ENCODE measurements around the gene CC2D1B.

Gene CC2D1B

GRCh38 chr1:52366517-52366827 is 467 bp upstream of the CC2D1B start:
- peaks cover 0 to 27% (median 16%) of the 10 kb centered on the region in 4 donors for H3K4me1 ChIP-seq
- intact Hi-C loops (cut with DNase I; ENCODE audit: low total_unique reads): loop anchor here (5.0 to 10.0 kb wide), 3 partner anchors 36 to 318 kb away; partner anchors contain the start of genes BTF3L4, ORC1, PRPF38A and TXNDC12
- no peaks in the 10 kb centered on the region for H3K9me3 ChIP-seq
- TF ChIP-seq, protein P1, sequence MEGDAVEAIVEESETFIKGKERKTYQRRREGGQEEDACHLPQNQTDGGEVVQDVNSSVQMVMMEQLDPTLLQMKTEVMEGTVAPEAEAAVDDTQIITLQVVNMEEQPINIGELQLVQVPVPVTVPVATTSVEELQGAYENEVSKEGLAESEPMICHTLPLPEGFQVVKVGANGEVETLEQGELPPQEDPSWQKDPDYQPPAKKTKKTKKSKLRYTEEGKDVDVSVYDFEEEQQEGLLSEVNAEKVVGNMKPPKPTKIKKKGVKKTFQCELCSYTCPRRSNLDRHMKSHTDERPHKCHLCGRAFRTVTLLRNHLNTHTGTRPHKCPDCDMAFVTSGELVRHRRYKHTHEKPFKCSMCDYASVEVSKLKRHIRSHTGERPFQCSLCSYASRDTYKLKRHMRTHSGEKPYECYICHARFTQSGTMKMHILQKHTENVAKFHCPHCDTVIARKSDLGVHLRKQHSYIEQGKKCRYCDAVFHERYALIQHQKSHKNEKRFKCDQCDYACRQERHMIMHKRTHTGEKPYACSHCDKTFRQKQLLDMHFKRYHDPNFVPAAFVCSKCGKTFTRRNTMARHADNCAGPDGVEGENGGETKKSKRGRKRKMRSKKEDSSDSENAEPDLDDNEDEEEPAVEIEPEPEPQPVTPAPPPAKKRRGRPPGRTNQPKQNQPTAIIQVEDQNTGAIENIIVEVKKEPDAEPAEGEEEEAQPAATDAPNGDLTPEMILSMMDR (IDR thresholded peaks at IDR 0.05): no peak
- DNase-seq: no peak
- peak overlapping the region; percentile 88 to 90 for H3K4me3 ChIP-seq
- peak overlapping the region; percentile 91 to 96 for H3K27ac ChIP-seq
- H3K36me3 ChIP-seq: peaks cover 12 to 17% (median 14%) of the 10 kb centered on the region in 3 donors
- no peaks in the 10 kb centered on the region for H3K27me3 ChIP-seq

- TF ChIP-seq, protein P1 (IDR thresholded peaks at IDR 0.05): no peak
- DNase-seq: peak; percentile 53 to 86
- Histone ChIP-seq H3K27me3 (no peaks in the 10 kb centered on the region), H3K27ac (peak overlapping the region; percentile 91 to 96), H3K4me1 (peaks cover 0 to 27% (median 16%) of the 10 kb centered on the region in 4 donors), H3K4me3 (peak overlapping the region; percentile 88 to 90), H3K36me3 (peaks cover 25 to 29% (median 27%) of the 10 kb centered on the region in 3 donors), H3K9me3 (no peaks in the 10 kb centered on the region)
- intact Hi-C loops (cut with DNase I; ENCODE audit: low total_unique reads): loop anchor here (5.0 to 10.0 kb wide), 3 partner anchors 37 to 320 kb away; partner anchors contain the start of genes BTF3L4, ORC1, PRPF38A and TXNDC12
These were observed 797 bp downstream of the CC2D1B start for GRCh38 chr1:52365071-52365745.

GRCh38 chr1:52364235-52364839 is 1.7 kb downstream of the CC2D1B start:
- Histone ChIP-seq H3K9me3 (no peaks in the 10 kb centered on the region), H3K4me3 (peak overlapping the region; percentile 88 to 90), H3K36me3 (peaks cover 34 to 38% (median 36%) of the 10 kb centered on the region in 3 donors), H3K27me3 (no peaks in the 10 kb centered on the region), H3K4me1 (peaks cover 0 to 27% (median 16%) of the 10 kb centered on the region in 4 donors), H3K27ac (peak overlapping the region; percentile 91 to 96)
- intact Hi-C loops (cut with DNase I; ENCODE audit: low total_unique reads): loop anchor here (10.0 kb wide), 1 partner anchor 320 kb away; no protein-coding TSS in a partner anchor
- TF ChIP-seq, protein P1 (IDR thresholded peaks at IDR 0.05): no peak
- no peak for DNase-seq

- no peaks in the 10 kb centered on the region for H3K9me3 ChIP-seq
- peaks cover 0 to 15% (median 11%) of the 10 kb centered on the region in 4 donors for H3K4me1 ChIP-seq
- no peaks in the 10 kb centered on the region for H3K27me3 ChIP-seq
- peaks cover 71 to 76% (median 73%) of the 10 kb centered on the region in 3 donors for H3K36me3 ChIP-seq
- intact Hi-C loops (cut with DNase I; ENCODE audit: low total_unique reads): loop anchor here (10.0 kb wide), 1 partner anchor 324 kb away; no protein-coding TSS in a partner anchor
- DNase-seq: no peak
- TF ChIP-seq, protein P1 (IDR thresholded peaks at IDR 0.05): no peak
- H3K27ac ChIP-seq: no peak overlapping the region
- no peak overlapping the region for H3K4me3 ChIP-seq
These were observed 5.4 kb downstream of the CC2D1B start for GRCh38 chr1:52360595-52360968.

DNA sequence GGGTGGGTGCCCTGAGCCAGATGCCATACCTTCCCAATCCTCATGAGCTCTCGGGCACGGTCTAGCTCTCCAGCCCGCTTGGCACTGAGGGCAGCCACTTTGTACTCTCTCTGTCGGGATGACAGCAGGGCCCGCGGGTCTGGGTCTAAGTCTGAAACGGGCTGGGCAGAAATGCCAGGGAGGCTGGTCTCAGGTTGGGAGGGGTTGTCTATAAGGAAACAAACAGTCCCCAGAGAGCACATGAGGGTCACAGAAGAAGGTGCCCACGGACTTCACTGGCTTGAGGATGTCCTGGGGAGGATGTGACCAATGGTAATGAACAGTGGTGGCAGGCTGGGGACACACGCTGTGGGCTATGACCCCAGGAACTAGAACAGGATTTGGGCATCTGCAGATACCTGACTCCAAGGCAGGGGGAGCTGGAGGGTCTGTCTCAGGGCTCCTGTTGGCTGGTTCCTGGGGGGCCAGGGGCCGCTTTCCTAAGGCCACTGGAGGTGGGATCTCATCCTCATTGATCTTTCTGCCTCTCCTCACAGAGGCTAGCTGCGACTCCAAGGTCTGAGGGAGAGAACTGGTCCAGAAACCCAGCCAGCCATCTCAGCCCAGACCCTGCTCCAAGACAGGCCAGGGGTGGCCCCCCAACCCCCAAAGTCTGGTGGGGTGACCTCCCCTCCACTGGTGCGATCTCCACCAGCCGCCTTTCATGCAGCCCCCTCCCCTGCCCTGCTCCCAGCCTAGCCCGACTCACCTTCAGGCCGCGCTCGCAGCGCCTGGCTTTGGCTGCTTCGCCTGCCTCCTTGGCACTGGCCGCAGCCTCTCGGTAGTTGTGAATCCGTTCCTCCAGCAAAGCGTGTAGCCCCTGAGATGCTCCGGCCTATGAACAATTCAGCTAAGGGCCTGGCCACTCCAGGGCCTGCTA is 6.1 kb downstream of the CC2D1B start:
- Histone ChIP-seq H3K36me3 (peaks cover 78 to 82% (median 80%) of the 10 kb centered on the region in 3 donors), H3K27me3 (no peaks in the 10 kb centered on the region), H3K27ac (no peak overlapping the region), H3K4me1 (peaks cover 0 to 11% (median 8%) of the 10 kb centered on the region in 4 donors), H3K9me3 (no peaks in the 10 kb centered on the region), H3K4me3 (no peak overlapping the region)
- intact Hi-C loops (cut with DNase I; ENCODE audit: low total_unique reads): loop anchor here (10.0 kb wide), 1 partner anchor 325 kb away; no protein-coding TSS in a partner anchor
- TF ChIP-seq, protein P1 (IDR thresholded peaks at IDR 0.05): no peak
- DNase-seq: no peak
